GM21515 (cell line): Measurements from ENCODE around the gene PTX4.
A peak's percentile ranks its signal among the peaks of the same experiment; 100 is the strongest.
"Not testable (repeated sequence)": the region's sequence is repeated elsewhere in the genome, so short reads cannot be mapped to it uniquely, and the experiment has no call there.

ENCODE experiments used
- ATAC-seq: cut with Tn5 transposase; IDR thresholded peaks from one replicate; pipeline ENCODE4 v1.9.1; 2021; ENCODE audit not compliant: unreplicated experiment

The PTX4 gene

GRCh38 chr16:1486551-1487390 is 2.0 kb downstream of the PTX4 start:
- ATAC-seq, result no peak

DNA sequence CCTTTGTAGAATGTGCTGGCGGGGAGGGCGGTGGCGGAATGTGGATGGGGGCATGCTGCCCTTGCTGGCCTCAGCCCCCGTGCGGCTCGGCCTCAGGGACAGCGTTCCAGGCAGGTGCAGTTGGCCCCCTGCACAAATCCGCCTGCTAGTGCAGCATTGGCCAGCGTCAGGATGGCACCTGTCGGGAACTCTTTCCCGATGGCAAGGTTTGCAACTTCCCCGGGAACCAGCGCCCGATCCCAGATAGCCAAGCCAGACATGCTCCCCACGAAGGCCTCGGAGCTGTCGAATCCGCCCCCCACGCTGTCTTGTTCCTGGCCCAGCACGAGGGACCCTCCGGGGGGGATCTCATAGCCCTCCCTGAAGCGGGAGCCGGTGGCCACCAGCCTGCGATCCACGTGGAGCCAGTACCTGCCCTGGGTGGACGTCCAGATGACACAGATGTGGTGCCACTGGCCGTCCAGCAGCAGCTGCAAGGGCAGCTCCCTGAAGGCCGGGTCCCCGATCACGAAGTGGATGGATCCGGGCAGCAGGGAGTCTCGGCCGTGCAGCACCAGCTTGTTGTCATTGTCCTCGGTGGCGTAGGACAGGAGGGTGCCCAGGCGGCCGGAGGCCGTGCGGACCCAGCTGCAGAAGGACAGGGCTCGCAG is 2.8 kb downstream of the PTX4 start:
- no peak for ATAC-seq

- no peak for ATAC-seq
Measured at GRCh38 chr16:1481906-1482835, 6.6 kb downstream of the PTX4 start.

DNA sequence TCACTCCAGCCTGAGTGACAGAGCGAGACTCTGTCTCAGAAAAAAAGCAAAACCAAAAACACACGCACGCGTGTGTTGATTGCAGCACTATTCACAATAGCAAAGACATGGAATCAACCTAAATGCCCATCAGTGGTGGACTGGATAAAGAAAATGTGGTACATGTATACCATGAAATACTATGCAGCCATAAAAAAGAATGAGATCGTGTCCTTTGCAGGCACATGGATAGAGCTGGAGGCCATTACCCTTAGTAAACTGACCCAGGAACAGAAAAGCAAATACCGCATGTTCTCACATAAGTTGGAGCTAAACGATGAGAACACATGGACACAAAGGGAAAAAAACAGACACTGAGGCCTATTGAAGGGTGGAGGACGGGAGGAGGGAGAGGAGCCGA is 9.8 kb downstream of the PTX4 start:
- ATAC-seq, result not testable (repeated sequence)

GRCh38 chr16:1477033-1477432 is 11.7 kb downstream of the PTX4 start:
- no peak for ATAC-seq

GRCh38 chr16:1475552-1476114 is 13.1 kb downstream of the PTX4 start:
- no peak for ATAC-seq

- ATAC-seq, result peak; percentile 75
Measured at GRCh38 chr16:1474796-1475551, 13.8 kb downstream of the PTX4 start, which contains the start of gene CLCN7. Gene CLCN7, minus strand, starts transcription at chr16:1475028. Its CDS starts 54 bp downstream, at chr16:1474974.

- peak; percentile 23 for ATAC-seq
Measured at GRCh38 chr16:1474082-1474795, 14.5 kb downstream of the PTX4 start.

DNA sequence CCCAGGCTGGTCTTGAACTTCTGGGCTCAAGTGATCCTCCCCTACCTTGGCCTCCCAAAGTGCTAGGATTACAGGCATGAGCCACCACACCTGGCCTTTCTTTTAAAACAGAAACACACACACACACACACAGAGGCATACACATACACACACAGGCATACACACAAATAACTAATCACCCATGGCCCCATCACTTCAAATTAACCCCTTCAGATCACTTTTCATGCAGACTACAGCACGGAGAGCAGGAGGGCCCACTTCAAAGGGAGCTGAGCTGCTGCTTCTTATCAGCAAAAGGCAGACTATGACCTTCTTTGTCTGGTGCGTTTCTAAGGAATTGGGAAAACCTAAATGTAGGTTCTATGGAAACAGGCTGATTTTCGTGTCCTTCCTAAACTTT is 15.8 kb downstream of the PTX4 start:
- ATAC-seq, result no peak

DNA sequence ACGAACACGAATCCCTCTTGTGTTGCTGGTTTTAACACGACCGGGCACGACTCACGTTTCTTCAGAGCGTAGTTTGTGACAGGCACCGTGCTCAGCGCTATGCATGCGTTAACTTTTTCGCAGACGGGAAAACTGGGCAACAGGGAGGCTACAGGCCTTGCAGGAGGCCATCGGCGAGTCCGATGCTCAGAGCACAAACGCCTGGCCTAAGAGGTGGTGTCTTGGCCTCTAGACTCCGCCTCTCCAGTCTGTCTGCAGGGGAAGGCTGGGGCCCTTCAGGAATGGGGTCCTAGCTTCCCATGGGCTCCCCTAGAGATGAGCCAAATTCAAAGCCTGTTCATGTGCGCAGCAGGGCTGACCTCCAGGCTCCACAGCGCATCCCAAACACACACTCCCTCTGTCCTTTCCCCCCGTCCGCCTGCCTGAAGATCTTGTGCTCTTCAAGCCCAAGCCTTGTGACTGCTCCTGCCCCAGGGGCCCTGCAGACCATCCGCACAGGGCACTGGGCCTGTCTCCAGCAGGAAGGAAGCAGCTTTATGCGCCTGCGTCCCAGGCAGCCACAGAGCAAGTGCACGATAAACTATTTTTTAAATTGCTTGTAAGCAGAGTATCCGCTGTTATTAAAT is 17.1 kb downstream of the PTX4 start:
- no peak for ATAC-seq

DNA sequence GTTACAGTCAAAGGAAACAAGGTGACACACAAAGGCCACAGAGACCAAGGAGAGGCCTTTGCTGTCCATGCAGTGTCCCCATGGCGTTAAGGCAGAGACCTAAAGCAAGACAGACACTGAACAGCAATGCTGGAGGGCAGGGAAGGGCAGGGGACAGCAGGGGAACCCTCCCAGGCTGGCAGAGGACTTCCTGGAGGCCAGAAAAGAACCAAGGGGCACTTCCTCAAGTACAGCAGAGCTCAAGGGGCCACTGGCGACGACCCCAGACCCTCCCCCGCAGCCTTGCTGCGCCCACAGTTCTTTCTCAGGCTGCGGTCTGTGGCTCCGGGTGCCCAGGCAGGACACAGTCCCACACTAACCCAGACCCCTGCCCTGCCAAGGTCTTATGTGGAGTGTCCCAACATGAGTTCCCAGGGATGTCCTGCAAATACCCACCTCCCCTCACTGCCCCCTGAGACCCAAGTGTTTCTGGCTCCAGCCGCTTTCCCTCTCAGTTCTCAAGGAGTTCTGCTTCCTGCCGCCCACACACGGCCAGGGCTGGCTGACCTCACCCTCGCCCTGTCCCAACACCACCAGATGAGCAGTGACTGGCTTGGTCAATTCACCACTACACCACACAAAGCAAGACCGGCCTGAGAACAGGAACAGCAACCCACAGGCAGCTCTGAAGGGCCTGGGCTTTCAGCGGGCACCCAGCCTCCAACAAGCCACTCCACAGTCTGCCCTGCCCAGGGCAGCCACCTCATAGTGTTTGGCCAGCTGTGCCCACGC is 18.1 kb downstream of the PTX4 start:
- ATAC-seq, result no peak

DNA sequence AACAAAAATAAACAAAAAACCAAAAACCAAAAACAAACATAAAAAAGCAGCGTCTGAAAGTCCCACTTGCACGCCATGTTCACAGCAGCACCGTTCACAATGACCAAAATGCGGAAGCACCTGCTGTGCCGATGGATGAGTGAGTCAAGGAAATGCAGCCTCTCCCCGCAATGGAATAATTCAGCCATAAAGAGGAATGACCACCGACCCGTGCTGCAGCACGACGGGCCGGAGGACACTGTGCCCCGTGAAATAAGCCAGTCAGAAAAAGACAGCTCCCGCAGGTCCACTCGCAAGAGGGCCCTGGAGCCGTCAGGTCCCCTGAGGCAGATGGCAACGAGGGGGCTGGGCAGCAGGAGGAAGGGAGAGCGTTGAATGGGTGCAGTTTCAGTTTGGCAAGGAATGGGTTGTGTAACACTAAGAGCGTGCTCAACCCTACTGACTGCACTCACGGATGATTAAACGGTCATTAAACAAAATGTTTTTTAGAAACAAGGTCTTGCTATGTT is 19.0 kb downstream of the PTX4 start:
- ATAC-seq, result no peak

DNA sequence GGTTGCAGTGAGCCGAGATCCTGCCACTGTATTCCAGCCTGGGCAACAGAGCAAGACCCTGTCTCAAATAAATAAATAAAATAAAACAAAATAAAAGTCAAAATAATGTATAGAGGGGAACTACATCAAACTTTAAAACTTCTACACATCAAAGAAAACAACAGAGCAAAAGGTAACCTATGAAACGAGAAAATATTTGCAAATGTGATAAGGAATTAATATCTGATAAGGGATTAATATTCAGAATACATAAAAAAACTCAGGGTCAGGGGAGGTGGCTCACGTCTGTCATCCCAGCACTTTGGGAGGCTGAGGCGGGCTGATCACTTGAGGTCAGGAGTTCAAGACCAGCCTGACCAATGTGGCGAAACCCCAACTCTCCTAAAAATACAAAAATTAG is 19.6 kb downstream of the PTX4 start:
- ATAC-seq, result not testable (repeated sequence)

GRCh38 chr16:1468426-1468810 is 20.3 kb downstream of the PTX4 start:
- no peak for ATAC-seq

GRCh38 chr16:1466968-1467521 is 21.7 kb downstream of the PTX4 start:
- ATAC-seq, result no peak

DNA sequence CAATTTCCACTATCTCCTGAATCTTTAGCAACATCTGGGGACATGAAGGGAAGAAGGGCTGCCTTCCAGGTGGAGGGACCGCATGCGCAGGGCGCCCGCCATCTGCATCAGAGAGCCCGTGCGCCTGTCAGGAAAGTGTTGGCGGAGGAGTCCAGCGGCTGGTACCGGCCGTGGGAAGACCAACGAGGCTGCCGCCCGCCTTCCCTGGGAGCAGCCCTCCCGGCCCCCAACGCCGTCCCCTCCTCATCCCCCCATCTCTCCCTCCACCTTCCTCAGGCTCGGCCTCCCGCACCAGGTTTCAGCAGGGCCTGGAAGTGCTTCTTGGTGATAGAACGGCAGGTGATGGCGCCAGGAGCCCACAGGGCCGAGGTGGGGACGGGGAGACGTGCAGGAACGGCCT is 22.7 kb downstream of the PTX4 start:
- ATAC-seq, result no peak

DNA sequence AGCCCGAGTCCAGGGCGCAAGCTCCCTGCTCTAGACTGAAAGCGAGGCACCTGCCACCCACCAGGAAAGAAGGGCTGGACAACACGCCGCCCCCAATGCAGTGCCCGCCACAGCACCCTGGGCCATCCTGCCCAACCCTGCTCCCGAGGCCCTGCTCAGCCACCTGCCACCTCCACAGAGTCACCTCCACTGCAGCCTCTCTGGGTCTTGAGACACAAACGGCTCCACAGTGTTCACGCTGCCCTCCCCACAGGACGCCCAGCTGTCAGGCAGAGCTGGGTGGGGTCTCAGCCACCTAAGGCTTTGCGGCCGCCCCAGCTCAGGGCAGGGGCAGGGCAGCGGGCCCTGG is 23.2 kb downstream of the PTX4 start:
- ATAC-seq, result no peak
